Fibroblast of skin of left biceps (primary cell): ENCODE data around the gene DLG2.
"Not testable (repeated sequence)": the region's sequence is repeated elsewhere in the genome, so short reads cannot be mapped to it uniquely, and the experiment has no call there.

ENCODE experiments used
- DNase-seq, 2 experiments: peaks; one replicate each; pipeline ENCODE4 v3.0.0-alpha.2; 2013; ENCODE audit warnings: low read depth in 2 of 2

DLG2 gene

DNA sequence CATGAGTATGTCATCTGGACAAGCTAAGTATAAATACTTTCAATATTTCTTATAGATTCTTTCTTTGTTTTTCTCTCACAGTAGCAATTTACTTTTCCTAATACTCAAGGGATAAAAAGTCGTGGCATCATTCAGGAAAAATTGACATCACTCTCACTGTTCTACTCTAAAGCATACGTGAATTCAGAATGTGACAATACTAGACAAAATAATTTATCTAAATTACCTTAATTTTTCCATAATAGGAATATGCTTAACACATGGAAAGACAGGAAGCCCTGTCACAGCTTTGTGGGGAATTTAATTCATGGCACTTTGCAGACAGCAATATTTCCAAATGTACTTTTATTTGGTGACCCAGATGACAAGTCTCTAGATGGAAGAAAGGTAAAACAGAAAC lies 394.6 kb downstream of the DLG2 start:
- DNase-seq: no peak

DNA sequence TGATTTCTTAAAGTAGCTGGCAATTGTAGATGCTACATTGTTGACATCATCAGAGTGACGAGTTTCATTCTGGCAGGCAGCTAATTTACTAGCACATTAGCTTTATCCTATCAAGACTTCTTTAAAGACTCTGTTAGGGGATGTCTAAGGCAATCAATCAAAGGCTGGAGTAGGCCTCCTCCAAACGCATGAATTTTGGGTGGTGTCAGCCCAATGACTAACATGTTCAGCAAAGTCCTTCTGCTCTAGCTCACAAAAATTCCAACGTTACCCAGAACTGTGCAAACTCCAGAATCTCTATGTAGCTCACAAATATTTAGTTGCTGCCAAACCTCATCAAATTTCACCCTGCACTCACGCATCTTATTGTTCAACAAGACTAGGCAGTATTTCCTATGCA lies 395.6 kb downstream of the DLG2 start:
- DNase-seq: no peak

DNA sequence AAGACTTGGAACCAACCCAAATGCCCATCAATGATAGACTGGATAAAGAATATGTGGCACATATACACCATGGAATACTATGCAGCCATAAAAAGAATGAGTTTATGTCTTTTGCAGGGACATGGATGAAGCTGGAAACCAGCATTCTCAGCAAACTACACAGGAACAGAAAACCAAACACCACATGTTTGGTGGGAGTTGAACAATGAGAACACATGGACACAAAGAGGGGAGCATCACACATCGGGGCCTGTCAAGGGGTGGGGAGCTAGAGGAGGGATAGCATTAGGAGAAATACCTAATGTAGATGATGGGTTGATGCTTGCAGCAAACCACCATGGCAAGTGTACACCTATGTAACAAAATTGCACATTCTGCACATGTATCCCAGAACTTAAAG lies 397.4 kb downstream of the DLG2 start:
- DNase-seq: not testable (repeated sequence)

DNA sequence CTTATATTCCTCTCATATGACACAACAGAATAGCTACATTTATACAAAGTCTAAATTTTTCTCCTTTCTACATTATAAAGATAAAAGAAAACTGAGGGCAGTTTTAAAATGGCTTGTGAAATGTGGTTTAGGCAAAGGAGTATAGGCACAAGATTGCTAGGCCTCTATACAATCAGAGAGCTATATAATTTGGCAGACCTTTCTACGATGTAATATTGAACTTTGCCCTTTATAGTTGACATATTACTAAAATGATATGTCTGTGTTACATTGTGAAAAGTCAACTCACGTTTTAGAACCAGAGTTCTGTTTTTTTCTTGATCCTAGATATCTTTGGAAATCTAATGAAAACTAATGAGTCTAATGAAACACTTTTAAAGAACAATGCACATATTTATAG lies 430.2 kb downstream of the DLG2 start:
- DNase-seq: no peak

DNA sequence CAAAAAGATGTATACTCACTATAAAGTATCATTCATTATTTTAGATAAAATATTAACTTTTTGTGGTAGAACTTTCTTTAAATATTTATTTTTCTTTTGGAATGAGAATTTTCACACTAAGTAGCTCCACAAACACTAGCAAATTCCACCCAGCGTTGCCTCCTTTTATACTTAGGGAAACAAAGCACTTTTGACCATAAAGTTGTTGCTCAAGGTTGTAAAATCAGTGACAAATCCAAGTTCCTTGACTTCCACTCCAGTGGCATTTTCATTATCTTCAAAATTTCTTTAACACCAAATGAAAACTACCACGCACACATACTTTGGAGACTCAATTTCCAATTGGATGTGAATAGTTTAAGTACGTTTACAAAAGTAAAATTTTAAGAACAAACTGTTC lies 431.2 kb downstream of the DLG2 start:
- DNase-seq: no peak

DNA sequence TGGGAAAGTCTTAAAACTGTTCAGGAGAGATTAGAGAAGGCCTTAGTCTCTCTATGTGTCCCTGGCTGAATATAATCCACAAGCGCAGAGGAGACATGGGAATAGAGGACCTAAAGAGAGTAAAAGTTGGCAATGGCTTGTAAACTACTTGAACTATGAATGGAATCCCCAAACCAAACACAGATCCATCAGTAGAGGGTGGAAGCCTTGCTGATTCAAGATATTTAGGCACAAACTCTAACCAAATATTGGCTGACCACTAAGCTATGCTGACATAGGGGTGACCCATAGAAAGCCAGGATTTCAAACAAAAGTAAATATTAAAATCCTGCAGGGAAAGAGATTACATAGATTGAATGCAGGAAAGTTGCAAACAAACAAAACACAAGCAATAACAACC lies 439.2 kb downstream of the DLG2 start:
- DNase-seq: no peak

DNA sequence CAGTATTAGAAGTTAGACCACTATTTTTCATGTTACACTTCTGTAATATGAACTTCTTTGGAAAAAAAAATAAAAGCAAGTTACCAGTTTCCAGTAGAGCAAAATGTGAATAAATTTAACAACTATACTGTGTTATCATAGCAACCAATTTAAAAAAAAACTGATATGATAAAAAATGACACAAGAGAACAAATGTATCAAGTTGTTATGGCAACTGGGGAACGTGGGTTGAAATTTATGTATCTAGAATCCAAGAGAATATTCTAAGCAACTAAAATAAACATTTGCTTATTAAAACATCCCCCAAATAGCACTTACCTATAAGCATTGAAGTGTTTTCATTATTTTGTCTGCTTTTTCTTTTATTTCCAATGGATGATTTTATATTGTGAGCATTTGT lies 442.4 kb downstream of the DLG2 start:
- DNase-seq: no peak

DNA sequence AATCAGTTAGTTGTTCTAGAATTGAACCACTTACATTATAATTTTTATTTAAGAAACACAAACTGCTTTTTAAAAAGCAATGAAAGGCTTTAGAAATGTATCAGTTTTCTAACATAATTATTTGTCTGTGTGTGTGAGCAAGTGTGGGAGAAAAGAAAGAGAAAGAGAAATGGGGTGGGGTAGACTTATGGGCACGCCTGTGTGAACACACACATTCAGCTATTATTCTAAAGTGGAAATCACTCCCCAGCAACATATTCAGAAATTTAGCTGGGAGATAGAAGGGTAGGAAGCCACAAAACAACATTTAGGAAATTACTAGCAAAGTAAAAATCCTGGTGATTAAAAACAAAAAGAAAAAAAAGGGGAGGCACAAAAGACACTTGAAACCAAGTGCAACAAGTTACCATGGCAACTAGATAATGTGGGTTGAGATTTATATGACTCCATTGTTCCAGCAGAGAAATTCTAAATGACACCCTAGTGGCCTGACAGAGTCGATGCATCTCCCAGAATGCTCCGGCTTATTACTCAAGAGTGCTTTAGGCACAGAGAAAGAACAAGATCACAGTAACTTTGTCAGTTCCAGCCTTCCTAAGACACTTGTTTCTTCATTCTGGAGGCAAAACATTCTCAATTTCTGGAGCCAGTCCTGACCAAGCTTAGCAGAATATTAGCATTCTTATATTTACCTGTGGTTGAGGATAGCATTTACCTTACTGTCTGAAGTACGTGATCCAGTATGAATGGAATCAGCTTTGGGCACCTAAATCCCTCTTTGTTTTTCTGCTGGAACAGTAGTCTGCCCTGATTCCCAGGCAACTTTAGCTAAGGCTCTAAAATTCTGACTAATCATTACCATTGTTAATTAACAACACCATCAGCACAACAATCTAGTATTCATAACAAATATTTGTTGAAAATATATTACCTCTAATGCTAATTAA lies 444.4 kb downstream of the DLG2 start:
- no peak for DNase-seq

DNA sequence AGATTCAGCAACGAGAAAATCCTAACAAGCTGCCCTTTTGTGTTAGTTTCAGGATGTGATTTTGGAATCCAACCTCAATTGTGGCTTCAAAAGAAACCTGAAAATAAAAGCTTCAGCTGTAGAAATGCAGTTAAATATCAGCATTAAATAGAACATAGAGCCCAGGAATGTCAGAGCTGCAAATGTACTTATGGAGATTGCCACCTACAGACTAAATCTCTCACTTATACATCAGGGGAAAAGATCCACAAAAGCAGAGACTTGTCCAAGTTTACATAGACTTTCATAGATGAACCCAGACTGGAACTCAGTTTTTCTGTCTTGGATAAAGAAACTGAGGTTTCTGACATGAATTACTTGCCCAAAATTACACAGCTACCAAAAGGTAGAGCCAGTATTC lies 446.6 kb downstream of the DLG2 start:
- DNase-seq: no peak

DNA sequence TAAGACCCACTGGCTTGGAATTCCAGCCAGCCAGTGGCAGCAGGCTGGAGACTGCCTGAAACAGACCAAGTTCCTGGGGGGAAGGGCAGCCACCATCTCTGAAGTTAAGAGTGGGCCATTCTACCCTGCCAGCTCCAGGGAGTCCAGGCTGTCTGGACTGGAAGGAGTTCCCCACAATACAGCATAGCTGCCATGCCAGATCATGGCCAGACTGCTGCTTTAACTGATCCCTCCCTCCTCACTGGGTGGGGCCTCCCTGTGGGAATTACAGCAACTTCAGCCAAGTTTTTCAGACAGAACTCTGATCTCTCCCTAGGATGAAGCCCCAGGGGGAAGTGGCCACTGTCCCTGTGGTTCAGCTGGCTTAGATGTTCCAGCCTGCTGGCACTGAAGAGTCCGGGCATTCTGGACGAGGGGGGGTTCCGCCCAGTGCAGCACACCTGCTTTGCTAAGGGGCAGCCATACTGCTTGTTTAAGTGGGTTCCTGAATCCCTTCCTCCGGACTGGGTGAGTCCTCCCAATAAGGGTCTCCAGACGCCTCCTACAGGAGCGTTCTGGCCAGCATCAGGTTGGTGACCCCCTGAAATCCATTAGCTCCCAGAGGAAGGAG lies 455.4 kb downstream of the DLG2 start:
- no peak for DNase-seq

DNA sequence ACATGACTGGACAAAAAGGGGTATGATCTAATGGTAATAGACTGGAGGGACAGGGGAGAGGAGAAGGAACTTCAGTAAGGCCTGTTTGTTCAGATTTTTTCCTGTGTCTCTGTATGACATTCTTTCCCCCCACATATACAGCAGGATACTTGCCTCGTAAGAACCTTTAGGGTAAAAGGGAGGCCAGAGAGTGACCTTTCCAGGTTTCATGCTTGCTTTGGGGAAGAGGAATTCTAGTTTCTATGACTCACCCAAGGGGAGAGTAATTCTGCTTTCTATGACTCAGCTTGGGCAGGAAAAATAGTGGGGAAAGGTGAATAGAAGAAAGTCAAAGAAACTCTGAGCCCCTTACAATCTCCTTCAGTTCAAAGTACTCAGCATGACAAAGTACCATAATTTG lies 457.0 kb downstream of the DLG2 start:
- no peak for DNase-seq

DNA sequence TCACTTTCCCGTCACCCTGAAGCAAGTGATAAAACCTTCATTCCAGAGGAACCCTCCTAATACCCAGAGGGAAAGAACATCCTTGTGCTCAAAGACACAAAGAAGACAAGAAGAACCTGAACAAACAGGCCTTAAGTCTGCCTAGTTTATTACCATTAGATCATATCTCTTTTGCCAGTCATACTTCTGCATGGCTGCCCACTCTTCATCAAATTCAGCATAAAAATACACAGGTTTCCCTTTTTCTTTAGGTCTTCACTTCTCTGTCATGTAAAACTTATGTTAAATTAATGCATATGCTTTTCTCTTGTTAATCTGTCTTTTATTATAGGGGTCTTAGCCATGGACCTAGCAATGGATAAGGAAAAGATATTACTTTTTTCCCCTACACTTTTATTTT lies 459.7 kb downstream of the DLG2 start:
- no peak for DNase-seq

DNA sequence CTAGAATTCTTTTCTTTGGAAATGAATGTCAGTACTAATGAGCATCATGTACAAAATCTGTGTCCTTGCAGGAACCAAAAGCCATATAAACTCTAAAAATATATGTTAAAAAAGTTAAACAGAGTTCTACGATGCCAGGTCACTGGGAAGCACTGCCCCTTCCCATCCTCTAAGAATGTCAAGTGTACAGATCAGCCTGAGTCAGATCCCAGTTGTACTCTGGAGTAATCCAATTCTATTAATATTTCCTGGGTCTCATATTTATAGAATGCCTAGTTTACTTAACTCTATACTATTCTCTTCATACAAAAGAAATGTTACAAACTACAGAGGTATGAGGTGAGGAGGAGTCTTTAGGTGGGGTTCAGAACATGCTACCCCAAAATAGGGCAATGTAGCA lies 460.1 kb downstream of the DLG2 start:
- DNase-seq: no peak

DNA sequence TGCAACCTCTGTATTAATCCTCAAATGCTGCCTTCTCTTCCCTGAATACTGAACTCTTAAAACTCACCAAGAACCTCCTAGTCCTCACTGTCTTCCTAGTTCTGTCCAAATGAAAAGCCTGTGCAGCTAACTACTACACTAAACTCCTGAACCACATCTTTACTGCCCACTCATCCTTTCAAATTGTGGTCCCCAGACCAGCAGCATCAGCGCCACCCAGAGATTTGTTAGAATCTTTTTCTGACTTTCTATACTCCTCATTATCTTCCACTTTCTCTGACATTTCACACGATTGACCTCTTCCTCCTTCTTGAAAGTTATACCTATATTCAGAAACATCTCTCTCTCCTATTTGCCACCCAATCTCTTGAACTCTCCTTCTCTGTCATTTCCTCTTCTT lies 461.3 kb downstream of the DLG2 start:
- no peak for DNase-seq

DNA sequence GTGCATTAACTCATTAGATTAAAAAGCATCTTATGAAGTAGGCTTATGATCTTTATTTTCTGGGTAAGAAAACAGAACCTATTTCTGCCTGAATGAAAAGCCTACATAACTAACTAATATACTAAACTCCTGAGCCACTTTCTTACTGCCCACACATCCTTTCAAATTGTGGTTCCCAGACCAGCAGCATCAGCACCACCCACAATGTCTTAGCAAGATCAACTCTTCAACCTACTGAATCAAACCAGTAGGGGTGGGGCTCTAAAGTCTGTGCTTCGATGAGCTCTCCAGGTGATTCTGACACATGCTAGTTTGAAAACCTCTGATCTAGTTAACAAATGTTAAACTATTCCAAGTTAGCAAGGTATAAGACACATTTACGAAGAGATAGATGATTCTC lies 462.4 kb downstream of the DLG2 start:
- DNase-seq: no peak

DNA sequence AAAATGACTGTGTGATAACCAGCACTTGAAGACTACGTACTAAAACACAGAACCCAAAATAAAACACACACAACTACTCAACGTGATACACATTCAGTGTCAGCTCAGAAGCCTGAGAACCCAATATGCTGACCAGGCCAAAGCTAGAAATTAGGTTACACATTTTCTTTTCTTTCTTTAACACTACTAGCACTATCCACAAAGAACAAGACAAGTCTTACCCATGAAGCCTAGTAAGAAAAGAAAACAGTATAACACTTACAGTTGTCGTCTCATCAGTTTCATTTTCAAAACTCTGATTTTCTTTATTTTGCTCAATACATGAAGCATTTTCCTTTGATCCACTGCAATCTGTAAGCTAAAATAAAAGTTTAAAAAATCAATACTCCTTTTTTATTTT lies 472.9 kb downstream of the DLG2 start:
- no peak for DNase-seq

DNA sequence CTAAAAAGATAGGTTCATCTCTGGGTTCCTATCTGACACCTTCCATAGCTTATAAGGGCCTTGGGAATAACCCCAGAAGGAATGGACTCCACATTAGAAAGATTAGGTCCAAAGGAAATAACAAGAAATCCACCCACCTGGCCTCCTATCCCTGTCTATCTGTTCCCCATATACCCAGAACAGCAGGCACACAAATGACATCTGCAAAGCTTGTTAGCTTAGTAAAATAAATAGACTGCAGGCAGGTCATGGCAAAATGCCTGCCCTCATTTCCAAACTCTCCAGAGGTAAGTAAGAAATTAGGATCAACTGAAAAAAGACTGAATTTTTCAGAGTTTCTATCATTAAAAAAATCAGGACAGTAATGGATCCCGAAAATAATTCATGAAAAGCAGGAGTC lies 489.5 kb downstream of the DLG2 start:
- no peak for DNase-seq

DNA sequence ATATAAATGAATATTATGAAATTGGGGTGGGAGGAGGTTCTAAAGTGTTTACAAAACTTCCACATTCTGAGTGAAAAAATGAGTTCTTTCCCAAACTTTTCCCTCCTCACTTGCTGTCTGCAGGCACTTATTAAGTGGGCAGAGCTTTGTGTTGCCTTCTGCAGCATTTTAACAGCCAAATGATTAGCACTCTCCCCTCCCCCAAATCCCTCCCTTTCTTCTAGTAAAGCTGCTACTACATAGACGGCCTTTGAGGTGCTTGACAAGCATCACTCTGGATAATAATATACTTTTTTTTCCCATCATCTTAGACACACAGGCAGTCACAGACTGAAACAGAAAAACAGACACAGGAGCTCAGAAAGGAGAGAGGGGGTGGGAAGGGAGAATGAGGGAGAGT lies 493.5 kb downstream of the DLG2 start:
- no peak for DNase-seq

DNA sequence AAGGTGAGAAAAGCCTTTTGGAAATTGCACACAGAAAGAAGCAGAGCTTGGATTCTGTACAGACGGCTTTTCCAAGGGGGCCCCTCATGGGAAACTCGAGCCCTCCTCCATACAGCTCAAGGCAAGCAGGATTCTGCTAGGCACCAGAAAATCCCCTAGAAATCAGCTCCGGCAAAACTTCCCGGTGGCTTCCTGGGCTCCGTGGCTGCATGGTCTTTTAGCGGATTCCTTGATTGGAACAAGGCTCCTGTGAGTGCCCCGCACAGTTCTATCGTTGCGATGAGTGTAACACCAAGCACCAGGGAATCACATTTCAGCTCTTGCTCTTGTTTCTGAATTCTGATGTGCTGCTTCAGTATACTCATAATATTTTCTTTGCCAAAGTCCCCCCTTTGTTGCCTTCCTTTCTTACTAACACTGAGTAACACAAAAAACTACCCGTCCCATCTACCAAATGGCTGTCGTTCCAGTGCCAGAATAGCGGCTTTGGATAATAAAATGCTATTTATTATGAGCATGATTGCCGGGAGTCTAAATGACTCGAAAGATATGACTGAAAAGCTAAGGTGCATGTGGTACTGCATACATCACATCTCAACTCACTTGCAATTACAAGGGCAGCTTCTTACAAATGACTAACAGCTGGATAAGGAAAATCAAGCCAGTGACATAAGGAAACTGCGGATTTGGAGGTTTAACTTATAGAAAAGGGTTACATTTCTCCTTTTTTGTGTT lies 494.1 kb downstream of the DLG2 start:
- DNase-seq: no peak

DNA sequence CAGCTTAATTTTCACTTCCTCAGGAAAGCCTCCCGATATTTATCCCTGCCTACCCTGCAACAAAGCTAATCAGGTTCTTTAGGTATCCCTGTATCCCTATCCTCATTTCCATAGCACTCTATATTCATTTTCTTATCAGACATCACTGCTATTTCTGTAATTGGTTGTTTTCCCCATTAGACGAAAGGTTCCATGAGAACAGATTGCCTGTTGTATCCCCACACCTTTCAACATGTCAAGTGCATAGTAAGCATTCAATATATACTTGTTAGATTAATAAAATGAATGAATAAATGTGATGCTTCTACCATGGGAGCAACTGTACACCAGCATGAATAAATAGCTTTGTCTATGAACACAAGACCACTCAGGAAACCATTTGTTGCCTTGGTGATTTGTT lies 499.8 kb downstream of the DLG2 start:
- no peak for DNase-seq

DNA sequence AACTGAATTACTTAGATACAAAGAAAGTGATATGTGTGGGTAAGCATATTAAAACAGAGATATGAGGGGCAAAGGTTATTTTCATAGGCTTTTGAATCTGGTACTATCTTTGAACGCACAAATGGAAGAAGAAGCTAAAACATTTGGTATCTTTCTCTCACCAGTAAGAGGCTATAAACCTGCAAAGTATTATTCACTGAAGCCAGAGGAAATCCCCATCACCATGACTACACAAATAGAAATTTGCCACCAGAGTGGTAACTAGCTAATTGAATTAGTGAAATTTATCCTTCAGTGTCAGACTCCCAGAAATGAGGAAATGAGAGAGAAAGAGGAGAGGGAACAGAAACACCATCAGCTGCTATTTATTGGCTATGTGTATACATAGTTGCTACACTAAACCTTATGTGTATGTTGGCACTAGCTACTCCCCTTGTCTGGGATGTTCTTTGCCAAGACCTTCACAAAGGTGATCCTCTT lies 503.4 kb downstream of the DLG2 start:
- DNase-seq: no peak

DNA sequence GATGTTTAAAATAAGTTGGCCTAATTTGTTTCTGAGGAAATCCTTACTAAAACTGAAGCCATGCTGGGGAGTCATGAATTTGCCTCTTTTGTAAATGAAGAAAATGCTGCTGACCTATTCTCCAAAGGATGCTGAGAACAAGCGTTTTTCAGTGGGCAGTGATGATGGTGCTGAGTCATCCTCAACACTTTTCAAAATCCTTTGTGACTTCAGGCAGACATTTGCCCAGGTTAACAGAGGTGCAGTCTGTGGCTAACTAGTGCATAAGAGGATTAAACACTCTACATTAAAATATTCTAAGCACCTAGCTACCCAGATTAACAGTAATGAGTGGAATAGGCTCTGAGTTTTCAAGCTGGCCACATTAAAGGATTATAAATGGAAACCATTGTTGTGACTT lies 509.0 kb downstream of the DLG2 start:
- DNase-seq: no peak

DNA sequence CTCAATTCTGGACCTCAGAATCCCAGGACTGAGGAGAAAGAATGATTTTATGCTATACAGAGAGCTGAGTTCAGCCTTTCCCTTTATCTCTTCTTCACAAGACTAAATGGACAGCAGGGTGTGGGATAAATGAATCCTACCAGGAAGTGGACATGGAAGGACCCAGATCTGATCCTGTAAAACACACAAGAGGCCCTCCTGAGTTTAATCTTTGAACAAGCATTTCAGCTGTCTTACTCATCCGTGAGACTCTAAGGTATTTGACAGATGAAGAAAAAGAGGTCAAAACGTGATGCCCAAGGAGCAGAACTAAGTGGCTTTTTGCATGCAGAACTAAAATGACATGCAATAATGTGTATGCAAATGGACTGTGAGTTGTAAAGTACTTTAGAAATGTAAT lies 511.3 kb downstream of the DLG2 start:
- no peak for DNase-seq
